ENCODE measurements around the gene CCNO. TPM values are rescaled to one million over a fixed set of nuclear protein-coding genes. Genes with fewer than 3 reads are reported as not detected.

The CCNO gene
- total RNA-seq, 2 donors from 2014 or later = 0.28 TPM; not detected in 1

DNA sequence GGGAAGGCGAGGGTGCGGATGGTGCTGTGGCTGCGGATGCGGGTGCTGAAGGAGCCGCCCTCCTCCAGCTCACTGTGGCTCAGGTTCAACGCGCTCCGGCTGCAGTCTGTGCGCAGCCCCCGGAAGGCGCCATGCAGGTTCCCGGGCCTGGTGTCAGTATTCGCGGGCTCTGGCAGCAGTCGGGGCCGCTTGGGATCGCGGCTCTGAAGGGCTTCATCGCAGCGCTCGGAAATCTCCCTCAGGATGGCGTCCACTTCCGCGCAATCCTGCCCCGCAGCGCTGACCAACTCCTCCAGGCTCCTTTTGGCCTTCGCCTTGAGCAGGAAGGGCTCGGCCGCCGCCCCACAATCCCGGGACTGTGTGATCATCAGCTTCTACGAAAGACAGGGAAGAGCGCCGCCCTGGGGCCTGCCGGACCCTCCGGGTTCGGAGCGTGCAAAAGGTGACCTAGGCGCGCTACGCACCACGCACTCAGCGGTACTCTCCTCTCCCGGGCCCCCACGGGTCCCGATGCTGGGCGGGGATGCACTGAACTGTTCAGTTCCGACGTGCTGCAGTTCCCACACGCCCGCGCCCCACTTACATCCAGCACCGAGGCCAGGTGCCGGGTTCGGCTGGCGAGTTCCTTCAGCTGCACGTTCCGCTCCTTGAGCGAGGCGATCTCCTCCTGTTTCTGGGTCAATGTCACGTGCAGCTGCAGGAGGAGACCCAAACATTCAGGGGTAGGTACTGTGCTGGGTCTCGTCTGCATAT, 12.8 kb downstream of the CCNO start:
- Histone ChIP-seq H3K27ac (no peak overlapping the region), H3K9me3 (no peaks in the 10 kb centered on the region), H3K4me1 (peaks cover 0 to 23% of the 10 kb centered on the region in 2 donors), H3K36me3 (no peaks in the 10 kb centered on the region), H3K4me3 (peak overlapping the region in 1 of 2 donors; percentile 33), H3K27me3 (peaks cover 43 to 45% of the 10 kb centered on the region in 2 donors)
- no peak for DNase-seq (ENCODE audit: low spot score)
- TF ChIP-seq, protein P1, sequence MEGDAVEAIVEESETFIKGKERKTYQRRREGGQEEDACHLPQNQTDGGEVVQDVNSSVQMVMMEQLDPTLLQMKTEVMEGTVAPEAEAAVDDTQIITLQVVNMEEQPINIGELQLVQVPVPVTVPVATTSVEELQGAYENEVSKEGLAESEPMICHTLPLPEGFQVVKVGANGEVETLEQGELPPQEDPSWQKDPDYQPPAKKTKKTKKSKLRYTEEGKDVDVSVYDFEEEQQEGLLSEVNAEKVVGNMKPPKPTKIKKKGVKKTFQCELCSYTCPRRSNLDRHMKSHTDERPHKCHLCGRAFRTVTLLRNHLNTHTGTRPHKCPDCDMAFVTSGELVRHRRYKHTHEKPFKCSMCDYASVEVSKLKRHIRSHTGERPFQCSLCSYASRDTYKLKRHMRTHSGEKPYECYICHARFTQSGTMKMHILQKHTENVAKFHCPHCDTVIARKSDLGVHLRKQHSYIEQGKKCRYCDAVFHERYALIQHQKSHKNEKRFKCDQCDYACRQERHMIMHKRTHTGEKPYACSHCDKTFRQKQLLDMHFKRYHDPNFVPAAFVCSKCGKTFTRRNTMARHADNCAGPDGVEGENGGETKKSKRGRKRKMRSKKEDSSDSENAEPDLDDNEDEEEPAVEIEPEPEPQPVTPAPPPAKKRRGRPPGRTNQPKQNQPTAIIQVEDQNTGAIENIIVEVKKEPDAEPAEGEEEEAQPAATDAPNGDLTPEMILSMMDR (IDR thresholded peaks at IDR 0.05) = no peak

DNA sequence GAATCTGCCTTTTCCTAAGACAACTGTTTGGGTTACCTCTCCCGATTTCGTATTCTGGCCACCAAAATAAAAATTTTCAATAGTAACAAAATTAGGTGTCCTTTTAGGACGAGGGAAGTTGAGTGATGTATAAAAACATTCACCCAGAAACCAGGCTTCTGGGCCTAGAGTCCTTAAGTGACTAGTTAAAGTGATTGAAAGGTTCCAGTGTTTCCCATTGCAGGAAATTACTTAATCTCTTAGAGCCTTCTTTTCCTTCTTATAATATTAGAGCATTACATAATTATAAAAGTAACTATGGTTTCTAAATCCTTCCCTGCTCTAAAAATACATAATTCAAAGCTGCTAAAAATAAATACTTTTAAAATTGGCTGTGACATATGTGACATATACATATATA, 13.6 kb downstream of the CCNO start:
- Histone ChIP-seq H3K4me3 (no peak overlapping the region), H3K36me3 (no peaks in the 10 kb centered on the region), H3K4me1 (peaks cover 0 to 23% of the 10 kb centered on the region in 2 donors), H3K27me3 (peaks cover 43% of the 10 kb centered on the region in 2 donors), H3K9me3 (no peaks in the 10 kb centered on the region), H3K27ac (no peak overlapping the region)
- TF ChIP-seq, protein P1 (IDR thresholded peaks at IDR 0.05) = no peak
- DNase-seq (ENCODE audit: low spot score) = no peak

DNA sequence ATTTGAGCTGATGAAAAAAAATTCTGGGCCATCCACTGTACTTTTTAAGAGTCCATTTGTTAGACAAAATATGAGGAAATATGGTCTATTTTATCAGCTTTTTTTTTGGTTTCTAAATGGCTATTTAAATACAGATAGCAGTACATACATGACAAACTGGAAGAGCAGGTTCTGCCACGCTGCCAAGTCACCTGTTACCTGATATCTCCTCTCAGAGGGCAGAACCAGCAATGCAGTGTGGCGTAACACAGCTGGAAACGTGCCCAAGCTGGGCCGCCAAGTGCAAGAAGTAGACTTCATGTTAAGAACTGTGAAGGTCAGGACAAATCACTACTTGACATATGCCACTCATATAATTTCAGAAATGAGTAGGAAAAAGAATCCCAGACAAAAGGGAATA, 14.4 kb downstream of the CCNO start:
- Histone ChIP-seq H3K4me3 (no peak overlapping the region), H3K9me3 (no peaks in the 10 kb centered on the region), H3K4me1 (peaks cover 0 to 23% of the 10 kb centered on the region in 2 donors), H3K27me3 (peaks cover 37 to 39% of the 10 kb centered on the region in 2 donors), H3K27ac (no peak overlapping the region), H3K36me3 (no peaks in the 10 kb centered on the region)
- no peak for DNase-seq (ENCODE audit: low spot score)
- TF ChIP-seq, protein P1 (IDR thresholded peaks at IDR 0.05) = no peak

DNA sequence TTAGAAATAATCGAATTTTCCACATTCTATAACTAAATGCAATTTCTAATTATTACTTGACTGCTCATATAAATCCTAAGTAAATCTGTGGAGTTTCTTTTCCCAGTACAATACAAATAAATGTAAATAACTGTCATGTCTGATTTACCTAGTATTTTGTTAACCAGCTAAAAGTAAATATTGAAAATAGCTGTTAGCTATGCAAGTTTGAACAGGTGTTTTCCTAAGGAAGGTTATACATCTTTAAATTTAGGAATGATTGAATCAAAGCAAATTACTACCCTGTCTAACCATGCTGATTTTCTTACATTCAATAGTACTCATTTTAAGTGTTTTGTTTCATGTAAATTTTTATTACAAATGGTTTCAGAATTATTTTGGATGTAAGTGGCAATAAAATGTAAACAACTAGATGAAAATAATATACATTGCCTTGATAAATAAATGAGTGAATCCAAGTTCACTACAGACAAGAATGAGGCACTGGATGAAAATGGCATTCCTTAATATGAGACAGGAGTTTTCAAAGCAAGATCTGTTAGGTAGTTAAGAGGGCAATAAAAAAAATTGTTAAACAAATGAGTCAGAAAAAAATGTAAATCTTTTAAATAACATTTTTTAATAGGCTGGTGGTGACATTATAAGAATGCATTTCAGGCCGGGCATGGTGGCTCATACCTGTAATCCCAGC, 22.1 kb downstream of the CCNO start:
- no peak for DNase-seq (ENCODE audit: low spot score)
- Histone ChIP-seq H3K36me3 (no peaks in the 10 kb centered on the region), H3K4me3 (no peak overlapping the region), H3K27ac (no peak overlapping the region), H3K4me1 (no peaks in the 10 kb centered on the region), H3K27me3 (no peaks in the 10 kb centered on the region), H3K9me3 (no peaks in the 10 kb centered on the region)
- TF ChIP-seq, protein P1 (IDR thresholded peaks at IDR 0.05) = no peak

DNA sequence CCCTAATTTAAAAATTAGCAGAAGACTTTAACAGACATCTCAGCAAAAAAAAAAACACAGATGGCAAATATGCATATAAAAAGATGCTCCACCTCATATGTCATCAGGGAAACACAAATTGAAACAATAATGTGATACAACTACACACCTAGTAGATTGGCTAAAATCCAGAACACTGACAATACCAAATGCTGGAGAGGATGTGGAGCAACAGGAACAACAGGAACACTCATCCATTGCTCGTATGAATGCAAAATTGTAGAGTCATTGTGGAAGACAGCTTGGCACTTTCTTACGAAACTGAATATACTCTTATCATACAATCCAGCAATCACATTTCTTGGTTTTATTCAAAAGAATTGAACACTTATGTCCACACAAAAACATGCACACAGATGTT, 28.4 kb downstream of the CCNO start:
- H3K27ac ChIP-seq = no peak overlapping the region
- H3K4me3 ChIP-seq = no peak overlapping the region
- no peak for DNase-seq (ENCODE audit: low spot score)
- no peaks in the 10 kb centered on the region for H3K4me1 ChIP-seq
- H3K27me3 ChIP-seq = no peaks in the 10 kb centered on the region
- no peaks in the 10 kb centered on the region for H3K9me3 ChIP-seq
- no peaks in the 10 kb centered on the region for H3K36me3 ChIP-seq
- TF ChIP-seq, protein P1 (IDR thresholded peaks at IDR 0.05) = no peak
